Left kidney (tissue), 2 donors: Measurements from ENCODE around the gene SNAPC2. TPM values are rescaled to one million over a fixed set of nuclear protein-coding genes. Genes with fewer than 3 reads are reported as not detected.
"Not testable (repeated sequence)": the region's sequence is repeated elsewhere in the genome, so short reads cannot be mapped to it uniquely, and the experiment has no call there.

ENCODE experiments used
- DNase-seq: peaks from one replicate; pipeline ENCODE4 v3.0.0-alpha.2; 2013
- polyA plus RNA-seq: library from polyadenylated mRNA; unstranded; fragments of 120-200 nt; gene quantifications from one replicate; pipeline ENCODE4 v1.2.1, GENCODE V29; 2013; ENCODE audit not compliant: insufficient read length

The SNAPC2 gene
- polyA plus RNA-seq, 1 donor: 12.6 TPM

DNA sequence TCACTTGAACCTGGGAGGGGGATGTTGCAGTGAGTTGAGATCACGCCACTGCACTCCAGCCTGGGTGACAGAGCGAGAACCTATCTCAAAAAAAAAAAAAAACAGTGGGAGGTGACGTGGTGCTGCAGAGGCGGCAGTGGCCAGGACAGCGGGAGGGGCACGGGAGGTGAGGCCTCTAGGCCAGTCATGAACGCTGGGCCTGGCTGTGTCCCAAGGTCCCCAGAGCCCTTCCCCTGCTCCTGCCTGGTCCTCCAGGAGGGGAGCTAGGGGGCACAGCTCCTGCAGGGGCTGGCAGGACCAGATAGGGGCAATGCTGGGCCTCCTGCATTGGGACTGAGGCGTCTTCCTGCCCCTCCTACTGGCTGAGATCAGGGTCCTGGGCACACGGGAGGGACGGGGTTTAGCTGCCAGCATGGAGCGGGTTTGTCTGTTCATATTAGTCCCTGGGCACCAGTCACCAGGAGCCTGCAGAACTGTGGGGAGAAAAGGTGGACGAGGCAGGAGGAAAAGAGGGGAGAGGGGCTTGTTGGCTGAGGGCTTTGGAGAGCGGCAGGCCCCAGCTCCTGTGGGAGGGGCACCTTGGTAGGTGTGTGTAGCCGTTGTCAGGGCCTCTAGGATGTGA is 11.9 kb upstream of the SNAPC2 start:
- DNase-seq: no peak

DNA sequence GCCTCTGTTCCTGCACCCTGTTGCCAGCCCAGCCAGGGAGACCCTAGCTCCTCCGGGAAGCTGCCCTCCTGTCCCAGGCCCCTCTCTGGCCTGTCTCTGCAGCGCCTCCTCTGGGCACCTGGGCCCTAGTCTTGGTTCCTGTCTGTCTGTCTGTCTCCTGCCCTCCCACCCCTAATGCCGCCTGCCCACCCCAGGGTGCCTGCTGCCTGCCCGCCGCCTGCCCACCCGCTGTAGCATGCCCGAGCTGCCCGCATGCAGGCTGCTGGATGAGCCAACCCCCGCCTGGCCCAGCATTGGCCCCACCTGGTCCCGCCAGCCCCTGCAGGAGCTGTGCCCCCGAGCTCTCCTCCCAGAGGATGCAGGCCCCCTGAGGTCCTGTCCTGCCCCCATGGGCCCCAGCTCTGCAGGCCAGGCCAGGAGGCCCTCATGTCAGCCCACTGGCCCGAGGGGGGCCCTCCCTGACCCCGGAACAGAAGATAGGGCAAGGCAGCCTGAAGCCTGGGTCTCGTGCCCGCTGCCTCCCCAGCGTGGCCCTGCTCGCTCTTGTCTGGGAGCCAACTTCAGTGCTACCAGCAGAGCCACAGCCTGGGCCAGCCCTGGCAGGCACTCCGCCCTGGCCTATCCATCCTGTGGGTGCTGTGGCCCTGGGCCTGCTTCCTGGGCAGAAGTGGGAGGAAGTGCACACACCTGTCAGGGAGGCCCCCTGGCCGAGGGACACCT is 11.2 kb upstream of the SNAPC2 start:
- no peak for DNase-seq

DNA sequence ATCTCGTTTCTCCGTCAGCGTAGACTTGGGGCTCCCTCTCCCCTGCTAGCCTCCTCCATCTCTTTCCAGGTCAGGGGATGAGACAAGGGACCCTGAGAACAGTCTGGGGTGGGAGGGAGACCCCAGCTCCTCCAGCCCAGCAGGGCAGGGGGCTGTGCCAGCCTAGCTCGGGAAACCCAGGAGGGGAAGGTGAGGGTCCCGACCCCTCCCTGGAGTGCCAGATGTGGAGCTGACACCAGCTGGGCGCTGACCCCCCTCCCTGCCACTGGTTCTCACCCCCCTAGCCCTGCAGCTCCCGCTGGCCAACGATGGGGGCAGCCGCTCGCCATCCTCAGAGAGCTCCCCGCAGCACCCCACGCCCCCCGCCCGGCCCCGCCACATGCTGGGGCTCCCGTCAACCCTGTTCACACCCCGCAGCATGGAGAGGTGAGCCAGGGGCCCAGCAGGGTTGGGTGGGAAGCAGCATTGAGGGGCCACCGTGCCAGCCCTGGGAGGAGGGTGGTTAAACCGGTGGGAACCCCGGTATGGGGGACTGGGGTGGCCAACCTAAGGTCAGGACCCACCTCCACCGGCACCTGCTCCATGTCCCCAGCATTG is 10.6 kb upstream of the SNAPC2 start:
- no peak for DNase-seq

DNA sequence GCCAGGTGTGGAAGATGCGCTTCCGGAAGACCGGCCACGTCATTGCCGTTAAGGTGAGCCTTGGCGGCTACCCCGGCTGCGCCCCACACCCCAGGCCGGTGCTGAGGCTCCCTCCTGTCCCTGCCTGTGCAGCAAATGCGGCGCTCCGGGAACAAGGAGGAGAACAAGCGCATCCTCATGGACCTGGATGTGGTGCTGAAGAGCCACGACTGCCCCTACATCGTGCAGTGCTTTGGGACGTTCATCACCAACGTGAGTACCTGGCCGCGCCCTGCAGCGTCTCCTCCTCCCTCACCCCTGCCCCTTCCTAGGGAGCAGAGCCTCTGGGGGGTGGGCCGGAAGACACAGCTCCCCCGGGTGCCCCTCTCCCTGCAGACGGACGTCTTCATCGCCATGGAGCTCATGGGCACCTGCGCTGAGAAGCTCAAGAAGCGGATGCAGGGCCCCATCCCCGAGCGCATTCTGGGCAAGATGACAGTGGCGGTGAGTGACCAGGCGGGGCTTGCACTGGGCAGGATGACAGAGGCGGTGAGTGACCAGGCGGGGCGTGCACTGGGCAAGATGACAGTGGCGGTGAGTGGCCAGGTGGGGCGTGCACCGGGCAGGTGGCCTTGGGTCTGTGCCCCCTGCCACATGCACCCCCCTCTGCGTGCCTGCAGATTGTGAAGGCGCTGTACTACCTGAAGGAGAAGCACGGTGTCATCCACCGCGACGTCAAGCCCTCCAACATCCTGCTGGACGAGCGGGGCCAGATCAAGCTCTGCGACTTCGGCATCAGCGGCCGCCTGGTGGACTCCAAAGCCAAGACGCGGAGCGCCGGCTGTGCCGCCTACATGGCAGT is 9.6 kb upstream of the SNAPC2 start:
- DNase-seq: no peak

DNA sequence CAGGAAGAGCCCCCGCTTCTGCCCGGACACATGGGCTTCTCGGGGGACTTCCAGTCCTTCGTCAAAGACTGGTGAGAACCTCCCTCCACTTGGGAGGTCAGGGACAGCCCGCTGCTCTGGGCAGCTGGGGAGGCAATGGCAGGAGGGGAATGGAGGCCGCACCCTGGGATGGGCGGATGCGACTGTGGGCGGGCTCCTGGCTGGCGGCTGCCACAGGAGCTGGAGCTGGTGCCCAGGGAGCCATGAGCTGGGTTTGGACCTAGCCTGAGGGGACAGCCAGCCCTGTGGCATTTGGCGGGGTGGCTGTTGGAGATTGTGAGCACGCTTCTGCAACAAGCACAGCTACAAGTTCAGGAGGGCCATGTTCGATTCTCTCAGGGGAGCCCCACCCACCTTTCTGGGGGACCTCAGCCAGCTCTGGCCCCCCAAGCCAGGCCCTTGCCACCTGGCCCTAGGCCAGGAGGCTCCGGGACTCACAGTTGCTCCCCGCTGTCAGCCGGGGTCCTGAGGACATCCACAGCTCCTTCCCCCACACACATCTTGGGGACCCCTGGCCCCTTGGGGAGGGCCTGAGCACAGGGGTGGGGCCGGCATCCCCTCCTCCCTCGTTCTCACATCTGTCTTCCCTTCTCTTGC is 8.5 kb upstream of the SNAPC2 start:
- DNase-seq: no peak

DNA sequence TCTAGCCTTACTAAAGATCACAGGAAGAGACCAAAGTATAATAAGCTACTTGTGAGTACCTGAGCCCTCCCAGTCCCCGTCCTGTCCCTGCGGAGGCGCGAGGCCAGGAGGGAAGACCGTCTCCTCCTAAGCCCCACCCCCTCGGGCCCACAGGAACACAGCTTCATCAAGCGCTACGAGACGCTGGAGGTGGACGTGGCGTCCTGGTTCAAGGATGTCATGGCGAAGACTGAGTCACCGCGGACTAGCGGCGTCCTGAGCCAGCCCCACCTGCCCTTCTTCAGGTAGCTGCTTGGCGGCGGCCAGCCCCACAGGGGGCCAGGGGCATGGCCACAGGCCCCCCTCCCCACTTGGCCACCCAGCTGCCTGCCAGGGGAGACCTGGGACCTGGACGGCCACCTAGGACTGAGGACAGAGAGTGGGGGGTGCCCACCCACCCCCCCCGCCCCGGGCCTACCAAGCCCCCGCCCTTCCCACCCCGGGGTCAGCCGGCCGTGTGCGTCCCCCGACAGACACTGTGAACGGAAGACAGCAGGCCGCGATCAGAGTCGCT is 7.9 kb upstream of the SNAPC2 start:
- no peak for DNase-seq

DNA sequence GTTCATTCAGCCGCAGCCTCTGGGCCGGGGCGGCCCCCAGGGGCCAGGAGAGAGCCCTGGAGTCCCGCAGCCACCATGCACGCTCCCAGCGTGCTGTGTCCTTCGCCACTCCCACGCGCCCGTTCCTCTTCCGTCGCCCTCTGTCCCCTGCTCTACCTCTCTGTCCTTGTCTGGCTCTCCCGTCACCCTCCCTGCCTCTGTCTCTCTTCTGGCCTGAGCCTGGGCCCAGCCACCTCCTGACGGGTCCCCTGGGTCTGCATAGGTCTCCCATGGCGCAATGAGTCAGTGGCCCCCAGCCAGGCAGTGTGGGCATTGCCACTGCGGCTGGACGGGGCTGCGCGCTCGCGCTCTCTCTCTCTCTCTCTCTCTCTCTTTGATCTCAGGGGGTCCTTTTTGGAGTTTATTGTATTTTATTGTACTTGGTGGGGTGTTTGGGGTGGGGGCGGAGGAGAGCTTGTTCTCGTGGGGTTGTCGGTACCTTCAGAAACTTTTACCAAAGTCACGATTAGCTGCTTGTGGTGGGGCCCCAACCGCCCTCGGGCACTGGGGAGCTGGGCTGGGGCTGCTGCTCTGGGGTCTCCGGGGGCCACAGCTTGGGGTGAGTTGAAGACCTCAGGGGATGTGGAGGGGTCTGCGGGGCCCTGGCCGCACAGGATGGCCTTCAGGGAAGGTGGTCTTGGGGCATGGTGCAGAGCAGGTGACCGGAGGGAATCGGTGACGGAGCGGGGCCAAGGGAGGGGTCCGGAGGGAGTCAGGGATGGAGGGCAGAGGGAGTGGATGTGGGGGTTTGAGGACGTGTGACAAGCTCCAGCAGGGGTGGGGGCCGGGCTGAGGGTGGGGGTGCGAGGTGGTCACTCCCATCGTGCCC is 7.2 kb upstream of the SNAPC2 start:
- no peak for DNase-seq

DNA sequence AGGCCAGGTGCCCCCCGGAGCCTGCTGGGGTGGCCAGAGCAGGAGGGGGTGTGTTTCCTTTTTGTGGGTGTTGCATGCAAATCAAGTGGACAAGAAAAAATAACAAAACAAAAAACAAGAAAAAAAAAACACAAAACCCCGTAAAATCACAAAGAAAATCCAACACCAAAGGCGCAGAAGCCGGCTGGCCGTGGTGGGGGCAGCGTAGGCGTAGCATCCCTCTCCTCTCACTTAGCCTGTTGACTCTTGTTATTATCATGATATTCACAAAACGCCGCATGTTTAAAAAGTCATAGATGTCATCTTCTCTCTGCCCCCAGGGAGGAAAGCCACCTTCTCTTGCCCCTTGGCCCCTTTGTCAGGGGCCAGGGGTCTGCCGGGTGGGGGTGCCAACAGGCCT is 6.5 kb upstream of the SNAPC2 start:
- DNase-seq: no peak

DNA sequence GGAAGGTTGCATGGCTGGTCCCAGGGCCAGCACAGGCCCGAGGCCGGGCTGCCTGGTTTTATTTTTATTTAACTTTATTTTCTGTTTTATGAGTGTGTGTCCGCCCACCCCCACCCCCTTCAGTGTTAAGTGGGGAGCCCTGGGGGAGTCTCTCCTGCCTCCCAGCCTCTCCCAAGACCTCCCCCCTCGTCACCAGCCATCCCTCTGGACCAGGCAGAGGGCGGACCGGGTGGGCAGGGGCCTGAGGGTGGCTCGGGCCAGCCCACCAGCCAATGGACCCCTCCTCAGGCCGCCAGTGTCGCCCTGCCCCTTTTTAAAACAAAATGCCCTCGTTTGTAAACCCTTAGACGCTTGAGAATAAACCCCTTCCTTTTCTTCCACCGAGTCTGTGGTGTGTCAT is 6.0 kb upstream of the SNAPC2 start:
- no peak for DNase-seq

DNA sequence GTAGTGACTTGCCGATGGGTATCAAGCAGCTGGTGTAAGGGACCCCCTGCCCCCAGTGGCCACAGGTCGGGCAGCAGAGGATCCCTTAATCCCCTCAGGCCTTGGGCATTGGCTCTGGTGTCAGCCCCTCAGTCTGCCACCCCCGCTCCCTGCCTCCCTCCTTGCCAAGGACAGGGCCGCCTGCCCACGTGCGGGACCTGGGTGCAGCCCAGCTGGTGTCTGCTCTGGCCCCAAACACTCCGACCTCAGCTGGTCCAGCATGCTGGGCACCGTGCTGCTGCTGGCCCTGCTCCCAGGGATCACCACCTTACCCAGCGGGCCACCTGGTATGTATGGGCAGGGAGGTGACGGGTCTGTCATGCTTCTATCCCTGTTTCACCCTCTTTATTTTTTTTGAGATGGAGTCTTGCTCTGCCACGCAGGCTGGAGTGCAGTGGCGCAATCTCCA is 5.5 kb upstream of the SNAPC2 start, which contains the start of gene TGFBR3L:
Gene TGFBR3L, plus strand, starts transcription at position 233 of the 448 bp plus-strand sequence.
- no peak for DNase-seq

DNA sequence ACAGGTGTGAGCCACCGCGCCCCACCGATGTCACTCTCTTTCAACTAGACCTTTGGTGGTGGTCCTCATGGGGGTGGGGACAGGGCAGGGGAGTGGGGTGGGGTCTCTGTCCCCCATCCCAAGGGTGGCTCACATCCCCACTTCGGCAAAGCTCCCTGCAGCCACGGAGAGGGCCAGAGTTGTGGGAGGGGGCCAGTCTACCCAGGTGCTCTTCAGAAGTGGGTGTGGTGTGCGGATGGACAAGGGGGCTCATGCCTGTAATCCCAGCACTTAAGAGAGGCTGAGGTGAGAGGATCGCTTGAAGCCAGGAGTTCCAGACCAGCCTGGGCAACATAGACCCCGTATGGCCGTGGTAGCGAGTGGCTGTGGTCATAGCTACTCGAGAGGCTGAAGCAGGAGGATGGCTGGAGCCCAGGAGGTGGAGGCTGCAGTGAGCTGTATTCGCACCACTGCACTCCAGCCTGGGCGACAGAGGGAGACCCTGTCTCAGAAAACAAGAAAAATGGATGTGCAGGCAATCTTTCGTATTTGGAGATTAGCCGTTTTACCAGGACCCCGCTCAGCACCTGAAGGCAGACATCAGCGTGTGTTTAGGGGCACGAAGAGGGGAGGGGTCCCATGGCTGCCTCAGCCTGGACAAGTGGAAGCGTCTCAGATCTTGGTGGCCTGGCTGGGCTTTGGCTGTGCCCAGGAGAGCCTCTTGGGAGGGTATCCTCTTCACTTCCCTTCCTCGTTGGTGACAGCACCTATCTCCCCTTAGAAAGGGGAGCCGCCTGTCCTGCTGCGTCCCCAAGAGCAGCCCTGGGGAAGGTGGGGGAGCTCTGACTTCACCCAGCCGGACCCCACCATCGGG is 4.7 kb upstream of the SNAPC2 start:
- DNase-seq: no peak

DNA sequence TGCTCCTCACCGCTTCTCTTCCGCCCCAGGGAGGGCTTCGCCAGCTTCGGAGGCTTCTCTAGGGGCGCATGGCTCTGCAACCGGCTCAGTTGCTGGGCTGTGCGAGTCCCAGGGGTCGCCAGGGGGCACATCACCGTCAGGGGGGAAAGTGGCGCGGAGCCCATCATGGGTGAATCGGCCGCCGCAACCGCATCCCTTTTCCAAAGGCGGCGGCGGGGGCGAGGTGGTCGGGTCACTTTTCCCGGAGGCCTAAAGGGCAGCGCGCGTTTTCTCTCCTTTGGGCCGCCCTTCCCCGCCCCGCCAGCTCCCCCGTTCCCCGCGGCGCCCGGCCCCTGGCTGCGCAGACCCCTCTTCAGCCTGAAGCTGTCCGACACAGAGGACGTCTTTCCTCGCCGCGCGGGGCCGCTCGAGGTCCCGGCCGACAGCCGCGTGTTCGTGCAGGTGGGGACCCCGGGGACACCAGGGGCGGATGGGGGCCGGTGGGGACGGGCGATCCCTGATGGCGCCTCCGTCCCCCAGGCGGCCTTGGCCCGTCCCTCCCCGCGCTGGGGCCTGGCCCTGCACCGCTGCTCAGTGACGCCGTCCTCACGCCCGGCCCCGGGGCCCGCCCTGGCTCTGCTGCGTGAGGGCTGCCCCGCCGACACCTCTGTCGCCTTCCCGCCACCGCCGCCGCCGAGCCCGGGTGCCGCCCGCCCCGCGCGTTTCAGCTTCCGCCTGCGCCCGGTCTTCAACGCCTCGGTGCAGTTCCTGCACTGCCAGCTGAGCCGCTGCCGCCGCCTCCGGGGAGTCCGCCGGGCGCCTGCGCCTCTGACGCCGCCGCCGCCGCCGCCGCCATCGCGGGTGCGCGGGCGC is 3.8 kb upstream of the SNAPC2 start:
- no peak for DNase-seq

DNA sequence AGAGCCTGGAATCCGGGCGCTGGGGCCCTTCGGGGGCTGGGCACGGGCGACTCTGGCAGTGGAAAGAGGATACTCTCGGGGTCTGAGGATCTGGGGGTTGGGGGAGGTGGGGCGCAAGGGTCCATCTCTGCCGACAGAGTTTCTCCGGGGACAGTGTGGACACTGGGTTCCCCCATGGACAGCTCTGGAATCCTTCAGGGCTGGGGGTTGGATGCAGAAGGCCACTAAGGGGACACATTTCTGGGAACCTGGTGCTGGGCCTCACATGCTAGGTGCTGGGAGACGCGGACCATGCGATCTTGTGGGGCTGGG is 3.2 kb upstream of the SNAPC2 start:
- DNase-seq: no peak

DNA sequence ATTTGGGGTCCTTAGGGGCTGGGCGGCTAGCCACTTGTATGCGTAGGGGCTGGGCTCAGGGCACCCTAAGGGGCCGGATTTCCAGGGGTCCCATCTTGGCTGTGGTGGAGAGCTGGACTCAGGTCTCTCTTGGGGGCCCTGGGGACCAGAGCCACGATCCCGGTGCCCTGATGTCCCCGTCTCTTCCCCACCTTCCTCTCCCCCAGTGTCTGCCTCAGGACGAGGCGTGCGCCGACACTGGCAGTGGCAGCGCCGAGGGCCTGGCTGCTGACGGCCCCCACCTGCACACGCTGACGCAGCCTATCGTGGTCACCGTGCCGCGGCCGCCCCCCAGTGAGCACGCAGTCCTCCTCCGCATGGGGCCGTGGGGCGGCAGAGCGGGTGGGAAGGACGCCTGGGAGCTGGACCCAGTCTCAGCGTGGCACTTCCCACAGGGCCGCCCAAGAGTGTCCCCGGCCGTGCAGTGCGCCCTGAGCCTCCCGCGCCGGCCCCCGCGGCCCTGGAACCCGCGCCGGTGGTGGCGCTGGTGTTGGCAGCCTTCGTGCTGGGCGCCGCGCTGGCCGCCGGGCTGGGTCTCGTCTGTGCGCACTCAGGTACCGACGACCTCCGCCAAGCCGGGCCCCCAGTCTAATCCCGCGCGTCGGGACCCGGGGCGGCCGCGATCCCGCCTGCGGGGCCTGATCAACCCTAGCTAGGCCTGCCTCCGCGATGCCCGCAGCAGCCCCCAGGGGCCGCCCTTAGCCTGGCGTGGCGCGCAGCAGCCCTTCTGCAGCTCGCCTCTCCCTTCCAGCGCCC is 2.7 kb upstream of the SNAPC2 start:
- DNase-seq: no peak

DNA sequence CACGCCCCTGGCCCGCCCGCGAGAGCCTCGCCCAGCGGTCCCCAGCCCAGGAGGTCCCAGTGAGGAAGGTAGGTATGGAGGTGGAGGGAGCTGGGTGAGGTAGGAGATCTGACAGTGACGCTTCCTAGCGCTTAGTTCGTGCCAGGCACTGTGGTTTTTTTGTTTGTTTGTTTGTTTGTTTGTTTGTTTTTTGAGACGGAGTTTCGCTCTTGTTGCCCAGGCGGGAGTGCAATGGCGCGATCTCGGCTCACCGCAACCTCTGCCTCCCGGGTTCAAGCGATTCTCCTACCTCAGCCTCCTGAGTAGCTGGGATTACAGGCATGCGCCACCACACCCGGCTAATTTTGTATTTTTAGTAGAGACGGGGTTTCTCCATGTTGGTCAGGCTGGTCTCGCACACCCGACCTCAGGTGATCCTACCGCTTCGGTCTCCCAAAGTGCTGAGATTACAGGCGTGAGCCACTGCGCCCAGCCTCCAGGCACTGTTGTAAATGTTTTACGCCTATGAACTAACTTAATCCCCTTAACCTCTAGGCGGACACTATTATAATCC is 2.0 kb upstream of the SNAPC2 start:
- DNase-seq: not testable (repeated sequence)

DNA sequence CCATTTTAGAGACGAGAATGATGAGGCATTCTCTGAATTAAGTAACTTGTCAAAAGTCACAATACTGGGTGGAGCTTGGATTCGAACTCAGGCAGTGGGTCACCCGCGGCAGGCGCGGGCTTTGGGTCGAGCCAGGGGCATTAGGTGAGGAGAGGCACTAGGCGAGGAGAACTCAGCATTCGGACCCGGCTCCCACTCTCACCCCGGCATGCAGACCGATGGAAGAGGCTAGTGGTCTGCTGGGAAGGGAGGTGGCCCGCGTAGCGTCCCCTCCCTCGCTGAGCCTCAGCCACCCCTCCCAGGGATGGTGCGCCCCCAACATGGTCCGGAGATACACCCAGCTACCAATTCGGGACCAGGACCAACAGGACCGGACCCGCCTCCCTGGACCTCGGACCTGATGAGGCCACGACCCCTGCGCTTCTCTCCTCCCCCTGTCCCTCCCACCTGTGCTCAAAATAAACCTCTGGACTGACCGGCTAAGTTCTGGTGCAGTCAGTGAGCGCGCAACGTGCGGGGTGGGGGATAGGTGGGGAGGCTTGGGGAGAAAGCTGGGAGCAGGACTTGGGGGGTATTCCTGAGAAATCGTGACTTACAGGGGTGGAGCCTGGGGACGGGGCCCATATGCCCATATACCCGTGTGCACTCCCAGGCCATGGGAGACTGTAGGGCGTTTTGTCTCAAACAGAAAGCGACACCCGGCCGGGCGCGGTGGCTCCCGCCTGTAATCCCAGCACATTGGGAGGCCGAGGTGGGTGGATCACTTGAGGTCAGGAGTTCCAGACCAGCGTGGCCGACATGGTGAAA is 1.3 kb upstream of the SNAPC2 start:
- DNase-seq: no peak
